ENCODE results near the gene PER1. TPM values are rescaled to one million over a fixed set of nuclear protein-coding genes. Genes with fewer than 3 reads are reported as not detected.

Gene PER1
- total and polyA plus RNA-seq, 9 of the 15 experiments (the other 6 are each of a cell fraction or from before 2014, with no cell fraction given), result 0.13 to 26.0 (median 3.4) TPM

DNA sequence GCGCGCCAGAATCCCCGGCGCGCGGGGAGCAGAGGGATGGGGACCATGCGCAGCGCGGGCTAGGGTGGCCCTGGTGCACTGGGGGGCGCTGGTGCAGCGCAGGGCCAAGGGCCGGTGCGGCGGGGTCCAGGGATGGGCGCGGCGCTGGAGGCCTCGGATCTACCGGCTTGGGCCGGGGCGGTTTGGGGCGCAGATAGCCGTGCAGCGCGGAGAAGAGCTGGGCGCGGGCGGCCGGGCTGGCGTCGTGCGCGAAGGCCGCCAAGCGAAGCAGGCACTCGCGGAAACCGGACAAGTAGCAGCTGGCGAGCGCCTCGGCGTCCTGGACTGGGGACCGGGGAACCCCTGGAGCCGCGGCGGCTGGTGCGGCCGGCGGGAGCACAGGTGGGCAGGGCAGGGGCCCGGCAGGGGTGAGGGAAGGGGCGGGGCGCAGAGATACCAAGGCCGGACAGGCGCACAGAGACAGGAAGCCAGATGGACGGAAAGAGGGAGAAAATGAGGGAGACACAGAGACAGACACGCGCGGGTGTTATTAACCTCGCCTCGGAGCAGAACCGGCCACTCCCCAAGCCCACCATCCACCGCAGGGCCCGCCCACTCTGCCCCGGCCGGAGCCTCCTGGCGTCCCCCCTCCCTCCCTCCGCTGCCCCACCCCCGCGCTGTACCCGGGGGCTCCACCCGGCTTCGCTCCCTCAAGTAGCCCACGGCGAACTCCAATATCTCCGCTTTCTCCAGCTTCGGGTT, 30.4 kb downstream of the PER1 start (continued):
- TF ChIP-seq, protein P1, sequence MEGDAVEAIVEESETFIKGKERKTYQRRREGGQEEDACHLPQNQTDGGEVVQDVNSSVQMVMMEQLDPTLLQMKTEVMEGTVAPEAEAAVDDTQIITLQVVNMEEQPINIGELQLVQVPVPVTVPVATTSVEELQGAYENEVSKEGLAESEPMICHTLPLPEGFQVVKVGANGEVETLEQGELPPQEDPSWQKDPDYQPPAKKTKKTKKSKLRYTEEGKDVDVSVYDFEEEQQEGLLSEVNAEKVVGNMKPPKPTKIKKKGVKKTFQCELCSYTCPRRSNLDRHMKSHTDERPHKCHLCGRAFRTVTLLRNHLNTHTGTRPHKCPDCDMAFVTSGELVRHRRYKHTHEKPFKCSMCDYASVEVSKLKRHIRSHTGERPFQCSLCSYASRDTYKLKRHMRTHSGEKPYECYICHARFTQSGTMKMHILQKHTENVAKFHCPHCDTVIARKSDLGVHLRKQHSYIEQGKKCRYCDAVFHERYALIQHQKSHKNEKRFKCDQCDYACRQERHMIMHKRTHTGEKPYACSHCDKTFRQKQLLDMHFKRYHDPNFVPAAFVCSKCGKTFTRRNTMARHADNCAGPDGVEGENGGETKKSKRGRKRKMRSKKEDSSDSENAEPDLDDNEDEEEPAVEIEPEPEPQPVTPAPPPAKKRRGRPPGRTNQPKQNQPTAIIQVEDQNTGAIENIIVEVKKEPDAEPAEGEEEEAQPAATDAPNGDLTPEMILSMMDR (IDR thresholded peaks at IDR 0.05 in 2 of 3, conservative IDR thresholded peaks at IDR 0.05 in 1 of 3; ENCODE audit: insufficient read depth in 2 of 3, low read depth in 1 of 3, low read length in 3 of 3), result peak; percentile 59 to 89 (median 79); a peak in 5 of 6 replicates
- no peak for TF ChIP-seq SAFB2 (IDR thresholded peaks at IDR 0.05; ENCODE audit: borderline replicate concordance, low read depth, low read length, severe bottlenecking)
- TF ChIP-seq FOXK2 (conservative IDR thresholded peaks at IDR 0.05 in 1 of 2, IDR thresholded peaks at IDR 0.05 in 1 of 2; ENCODE audit: low read depth in 2 of 2), result no peak
- TF ChIP-seq, protein P2, sequence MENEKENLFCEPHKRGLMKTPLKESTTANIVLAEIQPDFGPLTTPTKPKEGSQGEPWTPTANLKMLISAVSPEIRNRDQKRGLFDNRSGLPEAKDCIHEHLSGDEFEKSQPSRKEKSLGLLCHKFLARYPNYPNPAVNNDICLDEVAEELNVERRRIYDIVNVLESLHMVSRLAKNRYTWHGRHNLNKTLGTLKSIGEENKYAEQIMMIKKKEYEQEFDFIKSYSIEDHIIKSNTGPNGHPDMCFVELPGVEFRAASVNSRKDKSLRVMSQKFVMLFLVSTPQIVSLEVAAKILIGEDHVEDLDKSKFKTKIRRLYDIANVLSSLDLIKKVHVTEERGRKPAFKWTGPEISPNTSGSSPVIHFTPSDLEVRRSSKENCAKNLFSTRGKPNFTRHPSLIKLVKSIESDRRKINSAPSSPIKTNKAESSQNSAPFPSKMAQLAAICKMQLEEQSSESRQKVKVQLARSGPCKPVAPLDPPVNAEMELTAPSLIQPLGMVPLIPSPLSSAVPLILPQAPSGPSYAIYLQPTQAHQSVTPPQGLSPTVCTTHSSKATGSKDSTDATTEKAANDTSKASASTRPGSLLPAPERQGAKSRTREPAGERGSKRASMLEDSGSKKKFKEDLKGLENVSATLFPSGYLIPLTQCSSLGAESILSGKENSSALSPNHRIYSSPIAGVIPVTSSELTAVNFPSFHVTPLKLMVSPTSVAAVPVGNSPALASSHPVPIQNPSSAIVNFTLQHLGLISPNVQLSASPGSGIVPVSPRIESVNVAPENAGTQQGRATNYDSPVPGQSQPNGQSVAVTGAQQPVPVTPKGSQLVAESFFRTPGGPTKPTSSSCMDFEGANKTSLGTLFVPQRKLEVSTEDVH (IDR thresholded peaks at IDR 0.05; ENCODE audit: low read depth, partially characterized antibody), result no peak
- TF ChIP-seq MED1 (CRISPR knock-in tag; IDR thresholded peaks at IDR 0.05; ENCODE audit: borderline replicate concordance), result no peak
- TF ChIP-seq HDAC6 (IDR thresholded peaks at IDR 0.05; ENCODE audit: low read depth, low read length), result no peak
- no peak for TF ChIP-seq ZKSCAN1 (IDR thresholded peaks at IDR 0.05; ENCODE audit: low read depth, low read length)
- no peak for TF ChIP-seq ZNF780A (CRISPR knock-in tag; IDR thresholded peaks at IDR 0.05)
- TF ChIP-seq PHB (CRISPR knock-in tag; IDR thresholded peaks at IDR 0.05), result no peak
- no peak for TF ChIP-seq ZNF253 (CRISPR knock-in tag; conservative IDR thresholded peaks at IDR 0.05)
- TF ChIP-seq, protein P3, sequence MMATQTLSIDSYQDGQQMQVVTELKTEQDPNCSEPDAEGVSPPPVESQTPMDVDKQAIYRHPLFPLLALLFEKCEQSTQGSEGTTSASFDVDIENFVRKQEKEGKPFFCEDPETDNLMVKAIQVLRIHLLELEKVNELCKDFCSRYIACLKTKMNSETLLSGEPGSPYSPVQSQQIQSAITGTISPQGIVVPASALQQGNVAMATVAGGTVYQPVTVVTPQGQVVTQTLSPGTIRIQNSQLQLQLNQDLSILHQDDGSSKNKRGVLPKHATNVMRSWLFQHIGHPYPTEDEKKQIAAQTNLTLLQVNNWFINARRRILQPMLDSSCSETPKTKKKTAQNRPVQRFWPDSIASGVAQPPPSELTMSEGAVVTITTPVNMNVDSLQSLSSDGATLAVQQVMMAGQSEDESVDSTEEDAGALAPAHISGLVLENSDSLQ (IDR thresholded peaks at IDR 0.05), result no peak
- no peak for TF ChIP-seq KLF10 (CRISPR knock-in tag; IDR thresholded peaks at IDR 0.05)
- TF ChIP-seq ZNF121 (CRISPR knock-in tag; conservative IDR thresholded peaks at IDR 0.05), result no peak
- TF ChIP-seq RBM22 (IDR thresholded peaks at IDR 0.05; ENCODE audit: low read depth, low read length, poor library complexity, severe bottlenecking), result no peak
- no peak for TF ChIP-seq U2AF2 (optimal IDR thresholded peaks at IDR 0.05; ENCODE audit: low read depth, low read length)
- TF ChIP-seq ZNF197 (CRISPR knock-in tag; IDR thresholded peaks at IDR 0.05; ENCODE audit: low read depth), result no peak
- no peak for TF ChIP-seq EWSR1 (IDR thresholded peaks at IDR 0.05; ENCODE audit: borderline replicate concordance, low read depth, partially characterized antibody)
- no peak for TF ChIP-seq TBL1XR1 (IDR thresholded peaks at IDR 0.05; ENCODE audit: low read length in 2 of 2)
- TF ChIP-seq RBM25 (IDR thresholded peaks at IDR 0.05; ENCODE audit: low read depth, low read length, severe bottlenecking), result peak; percentile 38
- TF ChIP-seq, protein P4, sequence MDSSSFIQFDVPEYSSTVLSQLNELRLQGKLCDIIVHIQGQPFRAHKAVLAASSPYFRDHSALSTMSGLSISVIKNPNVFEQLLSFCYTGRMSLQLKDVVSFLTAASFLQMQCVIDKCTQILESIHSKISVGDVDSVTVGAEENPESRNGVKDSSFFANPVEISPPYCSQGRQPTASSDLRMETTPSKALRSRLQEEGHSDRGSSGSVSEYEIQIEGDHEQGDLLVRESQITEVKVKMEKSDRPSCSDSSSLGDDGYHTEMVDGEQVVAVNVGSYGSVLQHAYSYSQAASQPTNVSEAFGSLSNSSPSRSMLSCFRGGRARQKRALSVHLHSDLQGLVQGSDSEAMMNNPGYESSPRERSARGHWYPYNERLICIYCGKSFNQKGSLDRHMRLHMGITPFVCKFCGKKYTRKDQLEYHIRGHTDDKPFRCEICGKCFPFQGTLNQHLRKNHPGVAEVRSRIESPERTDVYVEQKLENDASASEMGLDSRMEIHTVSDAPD (CRISPR knock-in tag; IDR thresholded peaks at IDR 0.05), result no peak

Data from K562 (cell line).